Neural progenitor cell (in vitro differentiated cells): ENCODE results near the gene GLYATL3. TPM values are rescaled to one million over a fixed set of nuclear protein-coding genes. Genes with fewer than 3 reads are reported as not detected.

Experiments
- DNase-seq: peaks from one replicate; pipeline ENCODE4 v3.0.0-alpha.2; 2016; ENCODE audit warnings: low spot score
- H2AFZ ChIP-seq: fragments of 200-600 bp; sonication (generic); replicated peaks from 2 replicates; pipeline ENCODE4 v1.6.1; 2016; ENCODE audit warnings: antibody characterized with exemption
- H3F3A ChIP-seq: fragments of 200-600 bp; sonication (generic); 2 replicates; pipeline ENCODE4 v1.6.1; 2016; ENCODE audit warnings: antibody characterized with exemption, low read depth
- H3K27ac ChIP-seq: fragments of 200-600 bp; sonication (generic); 2 replicates; pipeline ENCODE4 v1.5.1; 2016; ENCODE audit warnings: mild to moderate bottlenecking
- H3K27me3 ChIP-seq: fragments of 200-600 bp; sonication (generic); 2 replicates; pipeline ENCODE4 v1.6.1; 2016; ENCODE audit warnings: mild to moderate bottlenecking, moderate library complexity
- H3K36me3 ChIP-seq: fragments of 200-600 bp; sonication (generic); 2 replicates; pipeline ENCODE4 v1.5.1; 2016
- H3K4me1 ChIP-seq: fragments of 200-600 bp; sonication (generic); 2 replicates; pipeline ENCODE4 v1.6.1; 2016; ENCODE audit warnings: mixed run types
- H3K4me2 ChIP-seq: fragments of 200-600 bp; sonication (generic); 2 replicates; pipeline ENCODE4 v1.6.1; 2016
- H3K4me3 ChIP-seq: fragments of 200-600 bp; sonication (generic); 2 replicates; pipeline ENCODE4 v1.5.1; 2016
- H3K79me2 ChIP-seq: fragments of 200-600 bp; sonication (generic); 2 replicates; pipeline ENCODE4 v1.6.1; 2016; ENCODE audit warnings: low read depth
- H3K9ac ChIP-seq: fragments of 200-600 bp; sonication (generic); 2 replicates; pipeline ENCODE4 v1.6.1; 2016
- H3K9me3 ChIP-seq: fragments of 200-600 bp; sonication (generic); 2 replicates; pipeline ENCODE4 v1.5.1; 2016; ENCODE audit warnings: low read depth
- H4K20me1 ChIP-seq: fragments of 200-600 bp; sonication (generic); 2 replicates; pipeline ENCODE4 v1.6.1; 2016; ENCODE audit warnings: low read depth
- H3K27ac Mint-ChIP-seq: 3 replicates; pipeline ENCODE4 v1.8.0; 2021; ENCODE audit warnings: mixed read lengths
- H3K27me3 Mint-ChIP-seq: 2 replicates; pipeline ENCODE4 v1.8.0; 2022; ENCODE audit warnings: low read depth, mild to moderate bottlenecking, inconsistent platforms, moderate library complexity, mixed read lengths; ENCODE audit not compliant: insufficient read depth
- H3K36me3 Mint-ChIP-seq: 3 replicates; pipeline ENCODE4 v1.8.0; 2021; ENCODE audit warnings: mixed read lengths
- H3K4me1 Mint-ChIP-seq: 3 replicates; pipeline ENCODE4 v1.8.0; 2021; ENCODE audit warnings: mixed read lengths
- H3K4me3 Mint-ChIP-seq: 3 replicates; pipeline ENCODE4 v1.8.0; 2021; ENCODE audit warnings: mild to moderate bottlenecking, moderate library complexity, mixed read lengths
- H3K9me3 Mint-ChIP-seq: 3 replicates; pipeline ENCODE4 v1.8.0; 2020; ENCODE audit warnings: mixed read lengths
- CTCF ChIP-seq: fragments of 200-600 bp; sonication (generic); IDR thresholded peaks from 2 replicates; pipeline ENCODE4 v1.5.1; 2017; ENCODE audit warnings: antibody characterized with exemption, mild to moderate bottlenecking
- EZH2 ChIP-seq: fragments of 200-600 bp; sonication (generic); IDR thresholded peaks from 2 replicates; pipeline ENCODE4 v1.6.1; 2017; ENCODE audit warnings: antibody characterized with exemption, mild to moderate bottlenecking, moderate library complexity
- EZH2phosphoT487 ChIP-seq: fragments of 200-600 bp; sonication (generic); IDR thresholded peaks from 2 replicates; pipeline ENCODE4 v1.6.1; 2017; ENCODE audit warnings: antibody characterized with exemption
- total RNA-seq: library from RNA; depleted of rRNA; stranded (reverse); fragments of >200 nt; gene quantifications from 2 replicates; pipeline ENCODE4 v1.2.3, GENCODE V29; 2015; ENCODE audit warnings: low replicate concordance

The GLYATL3 gene
- total RNA-seq, 1 donor from 2014 or later, result not detected

- no peaks in the 10 kb centered on the region for H3K9me3 ChIP-seq
- H4K20me1 ChIP-seq, result no peaks in the 10 kb centered on the region
- H3K27ac Mint-ChIP-seq, result no peak overlapping the region
- H2AFZ ChIP-seq, result no peak overlapping the region
- H3K79me2 ChIP-seq, result no peaks in the 10 kb centered on the region
- H3K36me3 ChIP-seq, result peaks cover 30% of the 10 kb centered on the region
- no peak for DNase-seq
- peaks cover 10% of the 10 kb centered on the region for H3K36me3 Mint-ChIP-seq
- H3F3A ChIP-seq, result no peaks in the 10 kb centered on the region
- H3K27me3 Mint-ChIP-seq, result no peaks in the 10 kb centered on the region
- no peak overlapping the region for H3K4me3 Mint-ChIP-seq
- H3K4me3 ChIP-seq, result no peak overlapping the region
- H3K9me3 Mint-ChIP-seq, result no peaks in the 10 kb centered on the region
- H3K4me2 ChIP-seq, result no peak overlapping the region
- no peaks in the 10 kb centered on the region for H3K4me1 Mint-ChIP-seq
- H3K27me3 ChIP-seq, result no peaks in the 10 kb centered on the region
- no peak overlapping the region for H3K27ac ChIP-seq
- H3K9ac ChIP-seq, result no peak overlapping the region
- TF ChIP-seq EZH2, result no peak
- TF ChIP-seq EZH2phosphoT487, result no peak
- TF ChIP-seq CTCF, result no peak
- H3K4me1 ChIP-seq, result no peaks in the 10 kb centered on the region
These were observed 9.1 kb upstream of the GLYATL3 start for GRCh38 chr6:49490633-49491032.

- no peak overlapping the region for H3K27ac ChIP-seq
- no peaks in the 10 kb centered on the region for H4K20me1 ChIP-seq
- H3K4me1 ChIP-seq, result no peaks in the 10 kb centered on the region
- TF ChIP-seq EZH2, result no peak
- TF ChIP-seq EZH2phosphoT487, result no peak
- TF ChIP-seq CTCF, result no peak
- H3F3A ChIP-seq, result no peaks in the 10 kb centered on the region
- H3K9me3 ChIP-seq, result no peaks in the 10 kb centered on the region
- Mint-ChIP-seq H3K27ac (no peak overlapping the region), H3K9me3 (no peaks in the 10 kb centered on the region), H3K36me3 (no peaks in the 10 kb centered on the region), H3K27me3 (no peaks in the 10 kb centered on the region), H3K4me1 (no peaks in the 10 kb centered on the region), H3K4me3 (no peak overlapping the region)
- no peaks in the 10 kb centered on the region for H3K27me3 ChIP-seq
- no peak overlapping the region for H3K9ac ChIP-seq
- peaks cover 10% of the 10 kb centered on the region for H3K36me3 ChIP-seq
- no peak for DNase-seq
- H3K4me3 ChIP-seq, result no peak overlapping the region
- H2AFZ ChIP-seq, result no peak overlapping the region
- H3K4me2 ChIP-seq, result no peak overlapping the region
- H3K79me2 ChIP-seq, result no peaks in the 10 kb centered on the region
These were observed 2.4 kb upstream of the GLYATL3 start for GRCh38 chr6:49497304-49497703.

- Histone ChIP-seq H3K27me3 (no peaks in the 10 kb centered on the region), H3K4me2 (no peak overlapping the region), H3F3A (no peaks in the 10 kb centered on the region), H3K4me1 (no peaks in the 10 kb centered on the region), H2AFZ (no peak overlapping the region), H3K4me3 (no peak overlapping the region), H4K20me1 (no peaks in the 10 kb centered on the region), H3K9ac (no peak overlapping the region), H3K27ac (no peak overlapping the region), H3K9me3 (no peaks in the 10 kb centered on the region), H3K36me3 (no peaks in the 10 kb centered on the region), H3K79me2 (no peaks in the 10 kb centered on the region)
- no peak for DNase-seq
- no peaks in the 10 kb centered on the region for H3K4me1 Mint-ChIP-seq
- TF ChIP-seq EZH2, result no peak
- TF ChIP-seq CTCF, result no peak
- H3K4me3 Mint-ChIP-seq, result no peak overlapping the region
- H3K9me3 Mint-ChIP-seq, result no peaks in the 10 kb centered on the region
- no peaks in the 10 kb centered on the region for H3K27me3 Mint-ChIP-seq
- H3K36me3 Mint-ChIP-seq, result no peaks in the 10 kb centered on the region
- H3K27ac Mint-ChIP-seq, result no peak overlapping the region
These were observed 597 bp upstream of the GLYATL3 start for GRCh38 chr6:49499126-49499525.

GRCh38 chr6:49504666-49505065 lies 4.9 kb downstream of the GLYATL3 start:
- peaks cover 7% of the 10 kb centered on the region for H3K9me3 Mint-ChIP-seq
- no peaks in the 10 kb centered on the region for H3K4me1 Mint-ChIP-seq
- no peak overlapping the region for H3K4me2 ChIP-seq
- H3K27ac Mint-ChIP-seq, result no peak overlapping the region
- H2AFZ ChIP-seq, result no peak overlapping the region
- H3F3A ChIP-seq, result no peaks in the 10 kb centered on the region
- no peak overlapping the region for H3K9ac ChIP-seq
- no peak overlapping the region for H3K27ac ChIP-seq
- no peaks in the 10 kb centered on the region for H3K27me3 ChIP-seq
- DNase-seq, result no peak
- no peaks in the 10 kb centered on the region for H4K20me1 ChIP-seq
- H3K27me3 Mint-ChIP-seq, result no peaks in the 10 kb centered on the region
- no peak overlapping the region for H3K4me3 ChIP-seq
- H3K36me3 ChIP-seq, result no peaks in the 10 kb centered on the region
- TF ChIP-seq EZH2 (no peak), CTCF (no peak), EZH2phosphoT487 (no peak)
- H3K4me1 ChIP-seq, result no peaks in the 10 kb centered on the region
- no peaks in the 10 kb centered on the region for H3K36me3 Mint-ChIP-seq
- no peaks in the 10 kb centered on the region for H3K9me3 ChIP-seq
- no peaks in the 10 kb centered on the region for H3K79me2 ChIP-seq
- no peak overlapping the region for H3K4me3 Mint-ChIP-seq
